NT2/D1 (cell line): ENCODE data around the gene CPNE9.

Experiments
- SUZ12 ChIP-seq: IDR thresholded peaks from 2 replicates; pipeline ENCODE4 v1.6.1; 2011; ENCODE audit not compliant: insufficient read length, insufficient read depth; ENCODE audit errors: extremely low read depth
- YY1 ChIP-seq: IDR thresholded peaks from 2 replicates; pipeline ENCODE4 v1.6.1; 2011; ENCODE audit not compliant: insufficient read length, insufficient read depth
- ZNF274 ChIP-seq: IDR thresholded peaks from 2 replicates; pipeline ENCODE4 v1.6.1; 2011; ENCODE audit warnings: mild to moderate bottlenecking, low read depth, low read length

- TF ChIP-seq SUZ12 = no peak
- no peak for TF ChIP-seq YY1
- TF ChIP-seq ZNF274 = no peak
Measured at GRCh38 chr3:9776896-9777693, 73.5 kb downstream of the CPNE9 start.
